GM23248 (cell line): ENCODE data around the gene MCIDAS. TPM values are rescaled to one million over a fixed set of nuclear protein-coding genes. Genes with fewer than 3 reads are reported as not detected.

ENCODE experiments used
- DNase-seq: peaks from one replicate; pipeline ENCODE4 v3.0.0-alpha.2; 2015
- H2AFZ ChIP-seq: fragments of 200-600 bp; sonication (generic); 2 replicates; pipeline ENCODE4 v1.6.1; 2016; ENCODE audit warnings: antibody characterized with exemption
- H3F3A ChIP-seq: fragments of 200-600 bp; sonication (generic); 2 replicates; pipeline ENCODE4 v1.6.1; 2016; ENCODE audit warnings: mild to moderate bottlenecking, antibody characterized with exemption, mixed run types; ENCODE audit not compliant: insufficient read depth
- H3K27ac ChIP-seq: fragments of 200-600 bp; sonication (generic); 2 replicates; pipeline ENCODE4 v1.5.1; 2016; ENCODE audit warnings: mild to moderate bottlenecking
- H3K27me3 ChIP-seq: fragments of 200-600 bp; sonication (generic); replicated peaks from 2 replicates; pipeline ENCODE4 v1.6.1; 2016; ENCODE audit warnings: mild to moderate bottlenecking; ENCODE audit not compliant: insufficient read depth
- H3K36me3 ChIP-seq: fragments of 200-600 bp; sonication (generic); 2 replicates; pipeline ENCODE4 v1.6.1; 2016; ENCODE audit warnings: low read depth, mild to moderate bottlenecking
- H3K4me1 ChIP-seq: fragments of 200-600 bp; sonication (generic); 2 replicates; pipeline ENCODE4 v1.6.1; 2016; ENCODE audit warnings: mild to moderate bottlenecking; ENCODE audit not compliant: insufficient read depth
- H3K4me2 ChIP-seq: fragments of 200-600 bp; sonication (generic); one replicate; pipeline ENCODE4 v1.6.1; 2016; ENCODE audit warnings: mild to moderate bottlenecking; ENCODE audit not compliant: unreplicated experiment
- H3K4me3 ChIP-seq: fragments of 200-600 bp; sonication (generic); 2 replicates; pipeline ENCODE4 v1.5.1; 2016; ENCODE audit warnings: mild to moderate bottlenecking
- H3K79me2 ChIP-seq: fragments of 200-600 bp; sonication (generic); 2 replicates; pipeline ENCODE4 v1.6.1; 2016; ENCODE audit warnings: mild to moderate bottlenecking; ENCODE audit not compliant: insufficient read depth
- H3K9ac ChIP-seq: fragments of 200-600 bp; sonication (generic); 2 replicates; pipeline ENCODE4 v1.6.1; 2016; ENCODE audit warnings: mild to moderate bottlenecking
- H3K9me2 ChIP-seq: fragments of 200-600 bp; sonication (generic); 2 replicates; pipeline ENCODE4 v1.6.1; 2016; ENCODE audit warnings: mixed run types, mild to moderate bottlenecking, moderate library complexity; ENCODE audit not compliant: insufficient read depth
- H3K9me3 ChIP-seq: fragments of 200-600 bp; sonication (generic); one replicate; pipeline ENCODE4 v1.6.1; 2017; ENCODE audit warnings: low read depth
- H4K20me1 ChIP-seq: fragments of 200-600 bp; sonication (generic); 2 replicates; pipeline ENCODE4 v1.6.0; 2016; ENCODE audit not compliant: insufficient read depth
- EZH2 ChIP-seq: fragments of 200-600 bp; sonication (generic); IDR thresholded peaks from 2 replicates; pipeline ENCODE4 v1.6.1; 2018; ENCODE audit warnings: antibody characterized with exemption, mild to moderate bottlenecking; ENCODE audit not compliant: insufficient read depth, poor library complexity, severe bottlenecking
- EZH2phosphoT487 ChIP-seq: fragments of 200-600 bp; sonication (generic); IDR thresholded peaks from 2 replicates; pipeline ENCODE4 v1.6.1; 2018; ENCODE audit warnings: antibody characterized with exemption, moderate library complexity, mild to moderate bottlenecking, low read depth; ENCODE audit not compliant: insufficient read depth
- WGBS, 2 experiments: methylation state at CpG; one replicate each; pipeline ENCODE4 v1.1.6; 2015 to 2017; ENCODE audit warnings: low lambda C conversion rate in 2 of 2, low coverage in 1 of 2; ENCODE audit errors: missing lambda C conversion rate in 2 of 2; 5-methylcytosine and 5-hydroxymethylcytosine counted together
- in situ Hi-C: fragments of 300-500 bp; cut with MboI; formaldehyde crosslinking; loops from 2 replicates; pipeline ENCODE4 v1.15.0; 2020
- polyA plus RNA-seq: library from polyadenylated mRNA; unstranded; fragments of >200 nt; fragmentation: Nextera tagmentation; extraction: Ambion mirVana; gene quantifications from 2 replicates; pipeline ENCODE4 v1.2.1, GENCODE V29; 2016
- total RNA-seq: library from RNA; depleted of rRNA; stranded (reverse); fragments of >200 nt; shearing (Covaris generic); gene quantifications from 2 replicates; pipeline ENCODE4 v1.2.3, GENCODE V29; 2014

MCIDAS gene
- total and polyA plus RNA-seq, 2 experiments from 2014 or later = not detected

GRCh38 chr5:55250064-55250463, 22.9 kb upstream of the MCIDAS start:
- Histone ChIP-seq H3K4me1 (no peaks in the 10 kb centered on the region), H3K36me3 (peaks cover 6% of the 10 kb centered on the region; the same call in 1 of the 2 replicates), H3F3A (peaks cover 11% of the 10 kb centered on the region; the same call in 1 of the 2 replicates), H3K27ac (no peak overlapping the region), H3K9me2 (no peaks in the 10 kb centered on the region), H3K4me3 (no peak overlapping the region), H2AFZ (no peak overlapping the region), H3K4me2 (no peak overlapping the region), H3K27me3 (no peaks in the 10 kb centered on the region), H4K20me1 (no peaks in the 10 kb centered on the region), H3K9ac (no peak overlapping the region), H3K9me3 (peaks cover 5% of the 10 kb centered on the region), H3K79me2 (no peaks in the 10 kb centered on the region)
- in situ Hi-C loops = no loop called here
- TF ChIP-seq EZH2phosphoT487 (no peak), EZH2 (no peak)
- 98 to 100% methylated on average over 1 of the region's 1 CpG for WGBS, 2 experiments
- no peak for DNase-seq

- 36 to 45% methylated on average over 4 of the region's 4 CpGs for WGBS, 2 experiments
- no peaks in the 10 kb centered on the region for H3K4me1 ChIP-seq
- no peaks in the 10 kb centered on the region for H4K20me1 ChIP-seq
- no peaks in the 10 kb centered on the region for H3K36me3 ChIP-seq
- H3K79me2 ChIP-seq = no peaks in the 10 kb centered on the region
- H3K9me3 ChIP-seq = no peaks in the 10 kb centered on the region
- in situ Hi-C loops = no loop called here
- no peaks in the 10 kb centered on the region for H3K9me2 ChIP-seq
- H3K4me3 ChIP-seq = no peak overlapping the region
- no peak overlapping the region for H3K9ac ChIP-seq
- H2AFZ ChIP-seq = no peak overlapping the region
- TF ChIP-seq EZH2 = no peak
- TF ChIP-seq EZH2phosphoT487 = no peak
- no peak for DNase-seq
- H3K27me3 ChIP-seq = no peaks in the 10 kb centered on the region
- no peak overlapping the region for H3K27ac ChIP-seq
- no peak overlapping the region for H3K4me2 ChIP-seq
- H3F3A ChIP-seq = no peaks in the 10 kb centered on the region
Measured at GRCh38 chr5:55241746-55242145, 14.6 kb upstream of the MCIDAS start.

GRCh38 chr5:55236800-55237199, 9.7 kb upstream of the MCIDAS start:
- peaks cover 6% of the 10 kb centered on the region; the same call in 1 of the 2 replicates for H3K27me3 ChIP-seq
- no peak overlapping the region for H3K4me2 ChIP-seq
- H3F3A ChIP-seq = 0 out of 2 replicates have a peak, but pooled peaks cover 5% of the 10 kb centered on the region
- no peaks in the 10 kb centered on the region for H3K9me2 ChIP-seq
- no peak overlapping the region for H3K9ac ChIP-seq
- no peaks in the 10 kb centered on the region for H3K36me3 ChIP-seq
- 78 to 85% methylated on average over 10 of the region's 10 CpGs for WGBS, 2 experiments
- H2AFZ ChIP-seq = no peak overlapping the region
- 0 out of 2 replicates have a peak, but pooled peaks cover 3% of the 10 kb centered on the region for H3K4me1 ChIP-seq
- H3K9me3 ChIP-seq = no peaks in the 10 kb centered on the region
- H3K4me3 ChIP-seq = no peak overlapping the region
- TF ChIP-seq EZH2 (no peak), EZH2phosphoT487 (no peak)
- H3K27ac ChIP-seq = no peak overlapping the region
- no peaks in the 10 kb centered on the region for H3K79me2 ChIP-seq
- DNase-seq = no peak
- in situ Hi-C loops = no loop called here
- H4K20me1 ChIP-seq = no peaks in the 10 kb centered on the region

- Histone ChIP-seq H3K9me3 (no peaks in the 10 kb centered on the region), H3K9me2 (no peaks in the 10 kb centered on the region), H3K4me2 (peak overlapping the region; percentile 99), H3K27ac (no peak overlapping the region), H3F3A (0 out of 2 replicates have a peak, but pooled peaks cover 5% of the 10 kb centered on the region), H4K20me1 (no peaks in the 10 kb centered on the region), H3K36me3 (no peaks in the 10 kb centered on the region), H3K4me1 (0 out of 2 replicates have a peak, but pooled peaks cover 3% of the 10 kb centered on the region), H3K27me3 (peaks cover 32% of the 10 kb centered on the region), H3K4me3 (peak overlapping the region; percentile 81), H3K9ac (peak overlapping the region; percentile 24; the same call in 1 of the 2 replicates), H2AFZ (peak overlapping the region; percentile 89), H3K79me2 (no peaks in the 10 kb centered on the region)
- TF ChIP-seq EZH2 (no peak), EZH2phosphoT487 (no peak)
- DNase-seq = peak; percentile 62
- in situ Hi-C loops = no loop called here
- 1% methylated on average over 31 of the region's 31 CpGs for WGBS, 2 experiments
Measured at GRCh38 chr5:55234121-55234700, 7.1 kb upstream of the MCIDAS start.
